ENCODE data around the gene PIK3R2. TPM values are rescaled to one million over a fixed set of nuclear protein-coding genes. Genes with fewer than 3 reads are reported as not detected.

The PIK3R2 gene
- total and polyA plus RNA-seq, 2 of the 13 experiments (the other 11 are each of a cell fraction or from before 2014, with no cell fraction given) = 18.6 to 25.3 TPM

DNA sequence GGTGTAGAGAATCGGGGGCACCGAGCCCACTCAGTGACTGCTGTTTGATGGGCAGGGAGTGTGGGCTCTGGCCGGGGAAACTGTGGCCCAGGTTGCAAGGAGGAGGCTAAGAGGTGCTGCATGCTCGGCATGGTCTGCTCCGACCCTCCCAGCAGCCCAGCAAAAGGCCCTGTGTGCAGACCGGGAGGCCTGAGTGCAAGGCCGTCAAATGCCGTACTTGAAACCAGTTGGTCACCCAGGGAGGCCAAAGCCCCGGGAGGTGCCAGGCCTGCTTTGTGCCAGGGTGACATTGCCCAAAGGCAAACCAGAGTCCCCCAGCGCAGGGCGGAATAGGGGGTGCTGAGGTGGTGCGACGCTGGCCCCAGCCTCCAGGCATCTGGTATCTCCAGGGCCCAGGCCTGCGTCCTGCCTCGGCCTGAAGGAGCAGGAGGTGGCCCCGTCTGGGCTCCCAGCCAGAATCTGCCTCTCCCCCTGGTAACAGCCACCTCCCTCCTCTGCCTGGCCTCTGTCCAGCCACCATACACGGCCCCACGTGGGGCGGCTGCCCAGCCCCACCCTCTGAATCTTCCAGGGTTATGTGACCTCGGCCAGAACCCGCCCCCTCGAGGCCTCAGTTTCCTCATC lies 4.0 kb downstream of the PIK3R2 start (continued):
- TF ChIP-seq, protein P1, sequence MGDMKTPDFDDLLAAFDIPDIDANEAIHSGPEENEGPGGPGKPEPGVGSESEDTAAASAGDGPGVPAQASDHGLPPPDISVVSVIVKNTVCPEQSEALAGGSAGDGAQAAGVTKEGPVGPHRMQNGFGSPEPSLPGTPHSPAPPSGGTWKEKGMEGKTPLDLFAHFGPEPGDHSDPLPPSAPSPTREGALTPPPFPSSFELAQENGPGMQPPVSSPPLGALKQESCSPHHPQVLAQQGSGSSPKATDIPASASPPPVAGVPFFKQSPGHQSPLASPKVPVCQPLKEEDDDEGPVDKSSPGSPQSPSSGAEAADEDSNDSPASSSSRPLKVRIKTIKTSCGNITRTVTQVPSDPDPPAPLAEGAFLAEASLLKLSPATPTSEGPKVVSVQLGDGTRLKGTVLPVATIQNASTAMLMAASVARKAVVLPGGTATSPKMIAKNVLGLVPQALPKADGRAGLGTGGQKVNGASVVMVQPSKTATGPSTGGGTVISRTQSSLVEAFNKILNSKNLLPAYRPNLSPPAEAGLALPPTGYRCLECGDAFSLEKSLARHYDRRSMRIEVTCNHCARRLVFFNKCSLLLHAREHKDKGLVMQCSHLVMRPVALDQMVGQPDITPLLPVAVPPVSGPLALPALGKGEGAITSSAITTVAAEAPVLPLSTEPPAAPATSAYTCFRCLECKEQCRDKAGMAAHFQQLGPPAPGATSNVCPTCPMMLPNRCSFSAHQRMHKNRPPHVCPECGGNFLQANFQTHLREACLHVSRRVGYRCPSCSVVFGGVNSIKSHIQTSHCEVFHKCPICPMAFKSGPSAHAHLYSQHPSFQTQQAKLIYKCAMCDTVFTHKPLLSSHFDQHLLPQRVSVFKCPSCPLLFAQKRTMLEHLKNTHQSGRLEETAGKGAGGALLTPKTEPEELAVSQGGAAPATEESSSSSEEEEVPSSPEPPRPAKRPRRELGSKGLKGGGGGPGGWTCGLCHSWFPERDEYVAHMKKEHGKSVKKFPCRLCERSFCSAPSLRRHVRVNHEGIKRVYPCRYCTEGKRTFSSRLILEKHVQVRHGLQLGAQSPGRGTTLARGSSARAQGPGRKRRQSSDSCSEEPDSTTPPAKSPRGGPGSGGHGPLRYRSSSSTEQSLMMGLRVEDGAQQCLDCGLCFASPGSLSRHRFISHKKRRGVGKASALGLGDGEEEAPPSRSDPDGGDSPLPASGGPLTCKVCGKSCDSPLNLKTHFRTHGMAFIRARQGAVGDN (CRISPR knock-in tag; IDR thresholded peaks at IDR 0.05) = peak; percentile 77
- TF ChIP-seq, protein P2, sequence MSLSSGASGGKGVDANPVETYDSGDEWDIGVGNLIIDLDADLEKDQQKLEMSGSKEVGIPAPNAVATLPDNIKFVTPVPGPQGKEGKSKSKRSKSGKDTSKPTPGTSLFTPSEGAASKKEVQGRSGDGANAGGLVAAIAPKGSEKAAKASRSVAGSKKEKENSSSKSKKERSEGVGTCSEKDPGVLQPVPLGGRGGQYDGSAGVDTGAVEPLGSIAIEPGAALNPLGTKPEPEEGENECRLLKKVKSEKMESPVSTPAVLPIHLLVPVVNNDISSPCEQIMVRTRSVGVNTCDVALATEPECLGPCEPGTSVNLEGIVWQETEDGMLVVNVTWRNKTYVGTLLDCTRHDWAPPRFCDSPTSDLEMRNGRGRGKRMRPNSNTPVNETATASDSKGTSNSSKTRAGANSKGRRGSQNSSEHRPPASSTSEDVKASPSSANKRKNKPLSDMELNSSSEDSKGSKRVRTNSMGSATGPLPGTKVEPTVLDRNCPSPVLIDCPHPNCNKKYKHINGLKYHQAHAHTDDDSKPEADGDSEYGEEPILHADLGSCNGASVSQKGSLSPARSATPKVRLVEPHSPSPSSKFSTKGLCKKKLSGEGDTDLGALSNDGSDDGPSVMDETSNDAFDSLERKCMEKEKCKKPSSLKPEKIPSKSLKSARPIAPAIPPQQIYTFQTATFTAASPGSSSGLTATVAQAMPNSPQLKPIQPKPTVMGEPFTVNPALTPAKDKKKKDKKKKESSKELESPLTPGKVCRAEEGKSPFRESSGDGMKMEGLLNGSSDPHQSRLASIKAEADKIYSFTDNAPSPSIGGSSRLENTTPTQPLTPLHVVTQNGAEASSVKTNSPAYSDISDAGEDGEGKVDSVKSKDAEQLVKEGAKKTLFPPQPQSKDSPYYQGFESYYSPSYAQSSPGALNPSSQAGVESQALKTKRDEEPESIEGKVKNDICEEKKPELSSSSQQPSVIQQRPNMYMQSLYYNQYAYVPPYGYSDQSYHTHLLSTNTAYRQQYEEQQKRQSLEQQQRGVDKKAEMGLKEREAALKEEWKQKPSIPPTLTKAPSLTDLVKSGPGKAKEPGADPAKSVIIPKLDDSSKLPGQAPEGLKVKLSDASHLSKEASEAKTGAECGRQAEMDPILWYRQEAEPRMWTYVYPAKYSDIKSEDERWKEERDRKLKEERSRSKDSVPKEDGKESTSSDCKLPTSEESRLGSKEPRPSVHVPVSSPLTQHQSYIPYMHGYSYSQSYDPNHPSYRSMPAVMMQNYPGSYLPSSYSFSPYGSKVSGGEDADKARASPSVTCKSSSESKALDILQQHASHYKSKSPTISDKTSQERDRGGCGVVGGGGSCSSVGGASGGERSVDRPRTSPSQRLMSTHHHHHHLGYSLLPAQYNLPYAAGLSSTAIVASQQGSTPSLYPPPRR (CRISPR knock-in tag; IDR thresholded peaks at IDR 0.05; ENCODE audit: borderline replicate concordance) = no peak
- TF ChIP-seq RFXAP (CRISPR knock-in tag; IDR thresholded peaks at IDR 0.05; ENCODE audit: borderline replicate concordance) (peak; percentile 99), ZNF24 (IDR thresholded peaks at IDR 0.05) (no peak), KLF6 (CRISPR knock-in tag; IDR thresholded peaks at IDR 0.05) (no peak)
- TF ChIP-seq, protein P3, sequence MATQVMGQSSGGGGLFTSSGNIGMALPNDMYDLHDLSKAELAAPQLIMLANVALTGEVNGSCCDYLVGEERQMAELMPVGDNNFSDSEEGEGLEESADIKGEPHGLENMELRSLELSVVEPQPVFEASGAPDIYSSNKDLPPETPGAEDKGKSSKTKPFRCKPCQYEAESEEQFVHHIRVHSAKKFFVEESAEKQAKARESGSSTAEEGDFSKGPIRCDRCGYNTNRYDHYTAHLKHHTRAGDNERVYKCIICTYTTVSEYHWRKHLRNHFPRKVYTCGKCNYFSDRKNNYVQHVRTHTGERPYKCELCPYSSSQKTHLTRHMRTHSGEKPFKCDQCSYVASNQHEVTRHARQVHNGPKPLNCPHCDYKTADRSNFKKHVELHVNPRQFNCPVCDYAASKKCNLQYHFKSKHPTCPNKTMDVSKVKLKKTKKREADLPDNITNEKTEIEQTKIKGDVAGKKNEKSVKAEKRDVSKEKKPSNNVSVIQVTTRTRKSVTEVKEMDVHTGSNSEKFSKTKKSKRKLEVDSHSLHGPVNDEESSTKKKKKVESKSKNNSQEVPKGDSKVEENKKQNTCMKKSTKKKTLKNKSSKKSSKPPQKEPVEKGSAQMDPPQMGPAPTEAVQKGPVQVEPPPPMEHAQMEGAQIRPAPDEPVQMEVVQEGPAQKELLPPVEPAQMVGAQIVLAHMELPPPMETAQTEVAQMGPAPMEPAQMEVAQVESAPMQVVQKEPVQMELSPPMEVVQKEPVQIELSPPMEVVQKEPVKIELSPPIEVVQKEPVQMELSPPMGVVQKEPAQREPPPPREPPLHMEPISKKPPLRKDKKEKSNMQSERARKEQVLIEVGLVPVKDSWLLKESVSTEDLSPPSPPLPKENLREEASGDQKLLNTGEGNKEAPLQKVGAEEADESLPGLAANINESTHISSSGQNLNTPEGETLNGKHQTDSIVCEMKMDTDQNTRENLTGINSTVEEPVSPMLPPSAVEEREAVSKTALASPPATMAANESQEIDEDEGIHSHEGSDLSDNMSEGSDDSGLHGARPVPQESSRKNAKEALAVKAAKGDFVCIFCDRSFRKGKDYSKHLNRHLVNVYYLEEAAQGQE (IDR thresholded peaks at IDR 0.05; ENCODE audit: borderline replicate concordance in 1 of 2, low read depth in 1 of 2, low read length in 2 of 2) = no peak
